Measurements from ENCODE around the gene SPATA31D4. TPM values are rescaled to one million over a fixed set of nuclear protein-coding genes. Genes with fewer than 3 reads are reported as not detected.

Gene SPATA31D4
- total RNA-seq, 2 experiments from 2014 or later = not detected

GRCh38 chr9:81976351-81976750 lies 48.1 kb downstream of the SPATA31D4 start:
- Mint-ChIP-seq H3K27me3 (no peaks in the 10 kb centered on the region), H3K27ac (no peak overlapping the region), H3K9me3 (peaks cover 5% of the 10 kb centered on the region), H3K4me3 (no peak overlapping the region), H3K36me3 (ENCODE audit: low read depth) (no peaks in the 10 kb centered on the region), H3K4me1 (no peaks in the 10 kb centered on the region)
- ChIA-PET POLR2A (no interaction called here), CTCF (no interaction called here)
- DNase-seq = no peak

GRCh38 chr9:81979196-81979595 lies 51.0 kb downstream of the SPATA31D4 start:
- Mint-ChIP-seq H3K4me3 (no peak overlapping the region), H3K9me3 (peaks cover 5% of the 10 kb centered on the region), H3K27me3 (no peaks in the 10 kb centered on the region), H3K4me1 (no peaks in the 10 kb centered on the region), H3K27ac (no peak overlapping the region), H3K36me3 (ENCODE audit: low read depth) (no peaks in the 10 kb centered on the region)
- no peak for DNase-seq
- POLR2A ChIA-PET = no interaction called here
- CTCF ChIA-PET = no interaction called here

GRCh38 chr9:81980568-81980967 lies 52.3 kb downstream of the SPATA31D4 start:
- H3K4me3 Mint-ChIP-seq = no peak overlapping the region
- no peaks in the 10 kb centered on the region for H3K4me1 Mint-ChIP-seq
- no peak overlapping the region for H3K27ac Mint-ChIP-seq
- peaks cover 3% of the 10 kb centered on the region for H3K9me3 Mint-ChIP-seq
- POLR2A ChIA-PET = no interaction called here
- no peaks in the 10 kb centered on the region for H3K27me3 Mint-ChIP-seq
- CTCF ChIA-PET = no interaction called here
- no peak for DNase-seq
- no peaks in the 10 kb centered on the region for H3K36me3 Mint-ChIP-seq (ENCODE audit: low read depth)

GRCh38 chr9:81981883-81982282 lies 53.7 kb downstream of the SPATA31D4 start:
- Mint-ChIP-seq H3K27me3 (no peaks in the 10 kb centered on the region), H3K4me3 (no peak overlapping the region), H3K9me3 (no peaks in the 10 kb centered on the region), H3K27ac (no peak overlapping the region), H3K4me1 (no peaks in the 10 kb centered on the region), H3K36me3 (ENCODE audit: low read depth) (no peaks in the 10 kb centered on the region)
- DNase-seq = no peak
- ChIA-PET POLR2A (no interaction called here), CTCF (no interaction called here)

Other genes starting within 250 kb of the SPATA31D4 start
- gene TLE1, start 238.9 kb upstream of the SPATA31D4 start, total RNA-seq = under 1 TPM; 0.37 to 0.75 TPM
- not detected for gene SPATA31D3, start 15.1 kb downstream of the SPATA31D4 start, total RNA-seq
- gene SPATA31D1, start 60.3 kb downstream of the SPATA31D4 start, total RNA-seq = not detected

Data from activated CD4-positive, alpha-beta T cell treated with anti-CD3 and anti-CD28 coated beads, Interleukin-2, amount 10 ng/mL, durations not matched to agents 7 days and 5 days (primary cell).